ENCODE data around the gene TRIM3.

The TRIM3 gene

GRCh38 chr11:6418557-6419008, 55.2 kb downstream of the TRIM3 start:
- TF ChIP-seq JUND (IDR thresholded peaks at IDR 0.05; ENCODE audit: low read depth) = no peak
- in situ Hi-C loops (cut with HindIII; ENCODE audit: low pct_unique_long_range_greater_than_20kb, low sequenced_read_pairs) = no loop called here
- no peak for DNase-seq (ENCODE audit: low read depth in 1 of 2, low spot score in 1 of 2)

DNA sequence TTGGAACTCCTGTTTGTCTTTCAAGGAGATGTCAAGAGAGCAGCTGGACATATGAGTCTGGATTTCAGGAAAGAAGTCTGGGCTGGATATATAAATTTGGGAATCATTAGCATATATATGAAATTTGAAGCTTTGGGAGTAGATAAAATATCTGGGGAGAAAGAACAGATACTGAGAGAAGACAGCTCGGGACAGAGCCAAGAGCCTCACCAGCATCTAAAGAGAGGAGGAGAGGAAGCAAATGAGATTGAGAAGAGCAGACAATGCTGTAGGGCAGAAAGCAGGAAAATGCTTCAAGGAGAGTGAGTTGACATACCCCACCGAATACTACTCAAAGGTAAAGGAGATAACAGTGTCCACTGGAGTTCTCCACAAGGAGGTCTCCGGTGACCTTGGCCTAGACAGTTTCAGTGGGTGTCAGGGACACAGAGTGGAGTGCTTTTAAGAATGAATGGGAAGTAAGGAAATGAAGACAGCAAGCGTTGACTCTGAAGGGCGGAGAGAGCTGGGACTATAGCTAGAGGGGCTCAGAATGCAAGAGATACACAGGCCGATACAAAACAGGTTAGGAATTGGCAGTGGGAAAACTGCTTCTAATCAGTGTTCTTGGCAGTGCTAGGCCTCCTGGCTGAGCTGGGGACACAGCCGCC, 55.7 kb downstream of the TRIM3 start:
- TF ChIP-seq JUND (IDR thresholded peaks at IDR 0.05; ENCODE audit: low read depth) = no peak
- no peak for DNase-seq (ENCODE audit: low read depth in 1 of 2, low spot score in 1 of 2)
- in situ Hi-C loops (cut with HindIII; ENCODE audit: low pct_unique_long_range_greater_than_20kb, low sequenced_read_pairs) = no loop called here

DNA sequence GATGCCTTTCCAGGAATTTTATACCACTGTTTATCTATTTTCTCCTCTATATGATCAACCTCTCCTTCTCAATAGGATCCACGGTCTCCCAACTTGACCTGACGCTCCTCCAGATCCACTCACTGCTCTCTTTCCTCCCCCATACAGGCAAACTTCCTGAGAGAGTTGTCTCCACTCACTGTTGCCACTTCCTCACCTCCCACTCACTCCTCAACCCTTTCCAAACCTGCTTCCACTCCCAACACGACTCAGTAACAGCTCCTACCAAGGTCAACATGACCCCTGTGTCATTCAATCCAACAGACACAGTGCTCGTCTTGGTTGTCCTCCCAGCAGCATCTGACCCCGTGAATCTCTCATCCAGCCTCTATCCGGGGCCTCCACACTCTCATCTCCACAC, 57.9 kb downstream of the TRIM3 start:
- no peak for DNase-seq (ENCODE audit: low read depth in 1 of 2, low spot score in 1 of 2)
- in situ Hi-C loops (cut with HindIII; ENCODE audit: low pct_unique_long_range_greater_than_20kb, low sequenced_read_pairs) = no loop called here
- TF ChIP-seq JUND (IDR thresholded peaks at IDR 0.05; ENCODE audit: low read depth) = no peak

DNA sequence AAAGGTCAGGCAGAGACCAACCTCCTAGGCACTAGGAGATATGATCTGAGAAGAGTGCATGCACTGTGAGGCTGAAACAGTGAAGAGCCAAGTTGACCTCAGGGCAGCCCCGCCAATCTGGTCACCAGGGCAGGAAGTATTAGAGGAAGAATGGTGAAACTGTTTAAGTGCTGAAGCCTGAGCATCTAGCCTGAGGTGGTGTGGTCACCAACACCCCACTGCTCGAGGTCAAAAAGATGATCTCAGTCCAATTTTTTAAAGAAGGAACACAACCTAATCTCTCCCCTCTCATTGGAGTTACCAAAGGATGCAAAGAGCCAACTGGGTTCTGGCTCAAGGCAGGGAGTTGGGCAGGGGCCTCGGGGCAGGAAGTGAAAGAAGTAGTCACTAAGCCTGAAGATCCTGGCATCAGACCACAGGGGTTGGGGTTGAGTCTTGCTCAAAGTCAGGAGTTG, 58.8 kb downstream of the TRIM3 start:
- no peak for DNase-seq (ENCODE audit: low read depth in 1 of 2, low spot score in 1 of 2)
- no peak for TF ChIP-seq JUND (IDR thresholded peaks at IDR 0.05; ENCODE audit: low read depth)
- in situ Hi-C loops (cut with HindIII; ENCODE audit: low pct_unique_long_range_greater_than_20kb, low sequenced_read_pairs) = no loop called here

DNA sequence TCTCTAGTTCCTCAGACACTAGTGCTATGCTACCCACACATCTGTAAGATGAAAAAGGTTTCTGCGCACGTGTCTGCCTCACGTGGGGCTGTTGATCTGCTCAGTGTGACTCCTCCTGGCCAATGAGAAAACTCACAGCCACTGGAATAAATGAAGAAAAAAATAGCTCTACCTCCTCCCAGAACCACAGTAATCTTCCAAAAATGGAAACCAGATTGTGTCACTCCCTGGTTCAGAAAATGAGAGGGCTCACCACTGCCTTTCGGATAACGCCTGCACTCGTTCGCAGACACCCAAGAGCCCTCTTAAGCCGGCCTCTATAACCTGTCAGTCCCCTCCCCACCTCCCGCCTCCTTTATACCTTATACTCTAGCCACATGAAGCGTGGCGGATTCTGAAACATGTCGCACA, 59.9 kb downstream of the TRIM3 start:
- TF ChIP-seq JUND (IDR thresholded peaks at IDR 0.05; ENCODE audit: low read depth) = no peak
- no peak for DNase-seq (ENCODE audit: low read depth in 1 of 2, low spot score in 1 of 2)
- in situ Hi-C loops (cut with HindIII; ENCODE audit: low pct_unique_long_range_greater_than_20kb, low sequenced_read_pairs) = no loop called here

GRCh38 chr11:6411594-6412031, 62.1 kb downstream of the TRIM3 start:
- TF ChIP-seq JUND (IDR thresholded peaks at IDR 0.05; ENCODE audit: low read depth) = no peak
- in situ Hi-C loops (cut with HindIII; ENCODE audit: low pct_unique_long_range_greater_than_20kb, low sequenced_read_pairs) = no loop called here
- no peak for DNase-seq (ENCODE audit: low read depth in 1 of 2, low spot score in 1 of 2)

GRCh38 chr11:6410695-6411430, 62.9 kb downstream of the TRIM3 start:
- TF ChIP-seq JUND (IDR thresholded peaks at IDR 0.05; ENCODE audit: low read depth) = no peak
- no peak for DNase-seq (ENCODE audit: low read depth in 1 of 2, low spot score in 1 of 2)
- in situ Hi-C loops (cut with HindIII; ENCODE audit: low pct_unique_long_range_greater_than_20kb, low sequenced_read_pairs) = no loop called here

DNA sequence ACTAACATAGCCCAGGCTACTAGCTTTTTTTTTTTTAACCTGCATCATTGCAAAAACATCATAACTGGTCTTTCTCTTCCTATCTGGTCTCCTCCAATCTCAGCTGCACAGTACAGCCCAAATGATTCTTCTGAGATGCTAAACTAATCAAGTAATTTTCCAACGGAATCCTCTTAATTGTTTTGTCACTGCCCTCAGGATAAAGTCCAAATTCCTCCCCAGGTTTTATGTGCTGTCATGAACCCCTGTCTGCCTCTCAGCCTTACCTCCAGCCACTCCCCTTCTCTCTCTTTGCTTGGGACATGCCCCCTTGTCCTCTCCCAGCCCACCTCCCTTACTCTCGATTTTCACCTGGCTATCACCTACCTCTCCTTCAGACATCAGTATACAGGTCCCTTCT, 67.4 kb downstream of the TRIM3 start:
- DNase-seq (ENCODE audit: low read depth in 1 of 2, low spot score in 1 of 2) = no peak
- in situ Hi-C loops (cut with HindIII; ENCODE audit: low pct_unique_long_range_greater_than_20kb, low sequenced_read_pairs) = no loop called here
- no peak for TF ChIP-seq JUND (IDR thresholded peaks at IDR 0.05; ENCODE audit: low read depth)

- in situ Hi-C loops (cut with HindIII; ENCODE audit: low pct_unique_long_range_greater_than_20kb, low sequenced_read_pairs) = no loop called here
Measured at GRCh38 chr11:6405846-6406245, 67.9 kb downstream of the TRIM3 start.

DNA sequence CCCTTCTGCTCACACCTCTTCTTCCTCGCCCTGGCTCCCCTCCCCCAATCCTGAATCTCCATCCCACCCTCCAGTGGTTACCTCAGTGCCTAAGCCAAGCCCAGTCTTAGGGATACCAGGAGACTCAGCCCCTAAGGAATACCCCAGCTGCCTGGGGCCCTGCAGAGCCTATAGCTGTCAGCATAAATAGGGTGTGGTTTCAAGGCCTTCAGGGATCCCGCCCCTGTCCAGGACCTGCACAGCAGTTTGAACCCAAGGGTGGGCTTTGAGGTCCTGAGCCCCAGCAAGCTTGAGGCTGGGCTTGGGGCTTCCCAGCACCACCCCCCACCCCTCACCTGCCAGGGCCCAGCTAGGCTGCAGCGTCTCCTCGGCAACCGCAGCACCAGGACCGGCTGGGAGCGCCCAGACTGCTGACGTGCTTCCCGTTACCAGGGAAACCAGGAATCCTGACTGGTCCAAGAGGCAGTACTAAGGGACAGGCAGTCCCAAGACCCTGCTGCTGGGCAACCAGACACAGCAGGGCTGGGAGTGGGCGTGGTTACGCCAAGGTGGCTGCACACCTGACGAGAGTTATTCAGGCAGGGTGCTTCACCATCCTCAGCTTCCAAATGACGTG, 68.6 kb downstream of the TRIM3 start:
- no peak for DNase-seq (ENCODE audit: low read depth in 1 of 2, low spot score in 1 of 2)
- in situ Hi-C loops (cut with HindIII; ENCODE audit: low pct_unique_long_range_greater_than_20kb, low sequenced_read_pairs) = no loop called here
- TF ChIP-seq JUND (IDR thresholded peaks at IDR 0.05; ENCODE audit: low read depth) = no peak

More at GRCh38 chr11:6405846-6406245, 67.9 kb downstream of the TRIM3 start:
- no peak for DNase-seq (ENCODE audit: low read depth in 1 of 2, low spot score in 1 of 2)
- TF ChIP-seq JUND (IDR thresholded peaks at IDR 0.05; ENCODE audit: low read depth) = no peak

GRCh38 chr11:6404342-6405051, 69.2 kb downstream of the TRIM3 start:
- no peak for TF ChIP-seq JUND (IDR thresholded peaks at IDR 0.05; ENCODE audit: low read depth)
- DNase-seq (ENCODE audit: low read depth in 1 of 2, low spot score in 1 of 2) = no peak
- in situ Hi-C loops (cut with HindIII; ENCODE audit: low pct_unique_long_range_greater_than_20kb, low sequenced_read_pairs) = no loop called here

- in situ Hi-C loops (cut with HindIII; ENCODE audit: low pct_unique_long_range_greater_than_20kb, low sequenced_read_pairs) = no loop called here
- TF ChIP-seq JUND (IDR thresholded peaks at IDR 0.05; ENCODE audit: low read depth) = no peak
Measured at GRCh38 chr11:6403539-6403938, 70.2 kb downstream of the TRIM3 start.

More at GRCh38 chr11:6403539-6403938, 70.2 kb downstream of the TRIM3 start:
- DNase-seq (ENCODE audit: low read depth in 1 of 2, low spot score in 1 of 2) = no peak

Data from T47D (cell line).